Gastroesophageal sphincter (tissue), 3 donors: ENCODE results near the gene B3GAT1.

Experiments
- POLR2A ChIP-seq, 2 donors: fragments of 450-650 bp; IDR thresholded peaks; one replicate each; pipeline ENCODE4 v1.6.1; 2017; ENCODE audit warnings: antibody characterized with exemption in 2 of 2, mild to moderate bottlenecking in 2 of 2, moderate library complexity in 1 of 2
- POLR2AphosphoS5 ChIP-seq: sonication (generic); formaldehyde crosslinking; IDR thresholded peaks from one replicate; pipeline ENCODE4 v1.6.1; 2017; ENCODE audit warnings: antibody characterized with exemption
- TF ChIP-seq, protein P1 (sequence below), 4 experiments: fragments of 200-600 bp in 2 of 4; fragments of 450-650 bp in 2 of 4; sonication (generic) in 1 of 4; IDR thresholded peaks; one replicate each; pipeline ENCODE4 v1.5.1; 2017 to 2019; ENCODE audit warnings: antibody characterized with exemption in 4 of 4, mild to moderate bottlenecking in 2 of 4, moderate library complexity in 2 of 4

DNA sequence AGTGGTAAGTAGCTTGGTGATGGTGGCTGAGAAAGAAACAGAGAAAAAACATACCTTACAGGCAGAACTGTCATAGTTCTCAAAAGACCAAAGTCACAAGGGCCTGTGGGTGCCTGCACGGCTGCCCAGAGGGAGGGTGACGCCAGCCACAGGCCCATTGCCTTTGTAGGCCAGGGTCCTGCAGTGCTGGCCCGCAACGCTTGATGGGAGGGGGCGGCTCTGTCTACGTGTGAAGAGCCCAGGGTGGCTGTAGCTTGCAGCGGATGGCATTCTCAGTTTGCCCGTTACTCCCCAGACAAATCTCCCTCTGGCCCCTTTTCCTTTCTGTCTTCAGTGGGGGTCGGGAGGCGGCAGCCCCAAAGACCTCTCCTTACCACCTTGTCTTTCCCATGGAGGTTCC, 24.7 kb upstream of the B3GAT1 start:
- TF ChIP-seq, protein P1, sequence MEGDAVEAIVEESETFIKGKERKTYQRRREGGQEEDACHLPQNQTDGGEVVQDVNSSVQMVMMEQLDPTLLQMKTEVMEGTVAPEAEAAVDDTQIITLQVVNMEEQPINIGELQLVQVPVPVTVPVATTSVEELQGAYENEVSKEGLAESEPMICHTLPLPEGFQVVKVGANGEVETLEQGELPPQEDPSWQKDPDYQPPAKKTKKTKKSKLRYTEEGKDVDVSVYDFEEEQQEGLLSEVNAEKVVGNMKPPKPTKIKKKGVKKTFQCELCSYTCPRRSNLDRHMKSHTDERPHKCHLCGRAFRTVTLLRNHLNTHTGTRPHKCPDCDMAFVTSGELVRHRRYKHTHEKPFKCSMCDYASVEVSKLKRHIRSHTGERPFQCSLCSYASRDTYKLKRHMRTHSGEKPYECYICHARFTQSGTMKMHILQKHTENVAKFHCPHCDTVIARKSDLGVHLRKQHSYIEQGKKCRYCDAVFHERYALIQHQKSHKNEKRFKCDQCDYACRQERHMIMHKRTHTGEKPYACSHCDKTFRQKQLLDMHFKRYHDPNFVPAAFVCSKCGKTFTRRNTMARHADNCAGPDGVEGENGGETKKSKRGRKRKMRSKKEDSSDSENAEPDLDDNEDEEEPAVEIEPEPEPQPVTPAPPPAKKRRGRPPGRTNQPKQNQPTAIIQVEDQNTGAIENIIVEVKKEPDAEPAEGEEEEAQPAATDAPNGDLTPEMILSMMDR (IDR thresholded peaks at IDR 0.05): no peak
- no peak for TF ChIP-seq POLR2A (IDR thresholded peaks at IDR 0.05)
- no peak for TF ChIP-seq POLR2AphosphoS5
